Activated naive CD8-positive, alpha-beta T cell treated with anti-CD3 and anti-CD28 coated beads, Interleukin-2, amount 50 U/mL, for 24 hours (primary cell): ENCODE measurements around the gene CYTH3.
"Not testable (repeated sequence)": the region's sequence is repeated elsewhere in the genome, so short reads cannot be mapped to it uniquely, and the experiment has no call there.

Experiments
- ATAC-seq: fragments of 150-1000 bp; cut with Tn5 transposase; one replicate; pipeline ENCODE4 v1.10.0; 2021
- DNase-seq: peaks from one replicate; pipeline ENCODE4 v3.0.0; 2021
- H3K27ac Mint-ChIP-seq: one replicate; pipeline ENCODE4 v1.8.0; 2021; ENCODE audit warnings: mild to moderate bottlenecking, mixed read lengths
- H3K27me3 Mint-ChIP-seq: one replicate; pipeline ENCODE4 v1.8.0; 2021; ENCODE audit warnings: mixed read lengths
- H3K36me3 Mint-ChIP-seq: one replicate; pipeline ENCODE4 v1.8.0; 2021; ENCODE audit warnings: low read depth, mixed read lengths
- H3K4me1 Mint-ChIP-seq: one replicate; pipeline ENCODE4 v1.8.0; 2021; ENCODE audit warnings: mixed read lengths
- H3K4me3 Mint-ChIP-seq: one replicate; pipeline ENCODE4 v1.8.0; 2021; ENCODE audit warnings: mild to moderate bottlenecking, moderate library complexity, mixed read lengths
- H3K9me3 Mint-ChIP-seq: one replicate; pipeline ENCODE4 v1.8.0; 2021; ENCODE audit warnings: mixed read lengths

Gene CYTH3

GRCh38 chr7:6291531-6291930 is 19.1 kb upstream of the CYTH3 start:
- Mint-ChIP-seq H3K4me1 (peaks cover 4% of the 10 kb centered on the region), H3K36me3 (no peaks in the 10 kb centered on the region), H3K4me3 (no peak overlapping the region), H3K27me3 (no peaks in the 10 kb centered on the region), H3K9me3 (no peaks in the 10 kb centered on the region), H3K27ac (no peak overlapping the region)
- DNase-seq (no peak), ATAC-seq (no peak)

GRCh38 chr7:6290319-6290741 is 17.9 kb upstream of the CYTH3 start:
- H3K27ac Mint-ChIP-seq, result no peak overlapping the region
- H3K9me3 Mint-ChIP-seq, result no peaks in the 10 kb centered on the region
- H3K4me3 Mint-ChIP-seq, result no peak overlapping the region
- no peak for ATAC-seq
- H3K4me1 Mint-ChIP-seq, result peaks cover 4% of the 10 kb centered on the region
- H3K36me3 Mint-ChIP-seq, result no peaks in the 10 kb centered on the region
- no peaks in the 10 kb centered on the region for H3K27me3 Mint-ChIP-seq
- no peak for DNase-seq

GRCh38 chr7:6288270-6288860 is 15.9 kb upstream of the CYTH3 start:
- Mint-ChIP-seq H3K27ac (no peak overlapping the region), H3K9me3 (no peaks in the 10 kb centered on the region), H3K4me3 (no peak overlapping the region), H3K27me3 (no peaks in the 10 kb centered on the region), H3K36me3 (no peaks in the 10 kb centered on the region), H3K4me1 (no peaks in the 10 kb centered on the region)
- ATAC-seq, result no peak
- DNase-seq, result no peak

GRCh38 chr7:6286486-6286885 is 14.1 kb upstream of the CYTH3 start:
- H3K27ac Mint-ChIP-seq, result no peak overlapping the region
- H3K4me1 Mint-ChIP-seq, result no peaks in the 10 kb centered on the region
- no peaks in the 10 kb centered on the region for H3K27me3 Mint-ChIP-seq
- H3K9me3 Mint-ChIP-seq, result no peaks in the 10 kb centered on the region
- no peaks in the 10 kb centered on the region for H3K36me3 Mint-ChIP-seq
- no peak overlapping the region for H3K4me3 Mint-ChIP-seq
- DNase-seq (no peak), ATAC-seq (no peak)

GRCh38 chr7:6284461-6285360 is 12.3 kb upstream of the CYTH3 start:
- ATAC-seq (no peak), DNase-seq (no peak)
- Mint-ChIP-seq H3K36me3 (no peaks in the 10 kb centered on the region), H3K4me3 (no peak overlapping the region), H3K4me1 (no peaks in the 10 kb centered on the region), H3K27ac (no peak overlapping the region), H3K27me3 (no peaks in the 10 kb centered on the region), H3K9me3 (no peaks in the 10 kb centered on the region)

GRCh38 chr7:6284055-6284400 is 11.6 kb upstream of the CYTH3 start:
- ATAC-seq (no peak), DNase-seq (no peak)
- no peaks in the 10 kb centered on the region for H3K27me3 Mint-ChIP-seq
- H3K9me3 Mint-ChIP-seq, result no peaks in the 10 kb centered on the region
- H3K27ac Mint-ChIP-seq, result no peak overlapping the region
- H3K36me3 Mint-ChIP-seq, result no peaks in the 10 kb centered on the region
- H3K4me3 Mint-ChIP-seq, result no peak overlapping the region
- no peaks in the 10 kb centered on the region for H3K4me1 Mint-ChIP-seq

- not testable (repeated sequence) for H3K4me1 Mint-ChIP-seq, H3K36me3 Mint-ChIP-seq, ATAC-seq, DNase-seq, H3K27ac Mint-ChIP-seq, H3K27me3 Mint-ChIP-seq, H3K4me3 Mint-ChIP-seq, H3K9me3 Mint-ChIP-seq
These were observed 11.1 kb upstream of the CYTH3 start for GRCh38 chr7:6283391-6284054.

- Mint-ChIP-seq H3K9me3 (no peaks in the 10 kb centered on the region), H3K4me1 (no peaks in the 10 kb centered on the region), H3K27me3 (no peaks in the 10 kb centered on the region), H3K36me3 (no peaks in the 10 kb centered on the region), H3K4me3 (no peak overlapping the region), H3K27ac (no peak overlapping the region)
- no peak for DNase-seq
- no peak for ATAC-seq
These were observed 7.5 kb upstream of the CYTH3 start for GRCh38 chr7:6279937-6280336.

GRCh38 chr7:6279341-6279740 is 6.9 kb upstream of the CYTH3 start:
- no peak for DNase-seq
- Mint-ChIP-seq H3K27me3 (no peaks in the 10 kb centered on the region), H3K9me3 (no peaks in the 10 kb centered on the region), H3K27ac (no peak overlapping the region), H3K36me3 (no peaks in the 10 kb centered on the region), H3K4me1 (no peaks in the 10 kb centered on the region), H3K4me3 (no peak overlapping the region)
- ATAC-seq, result no peak

GRCh38 chr7:6278749-6279310 is 6.4 kb upstream of the CYTH3 start:
- Mint-ChIP-seq H3K36me3 (no peaks in the 10 kb centered on the region), H3K4me1 (no peaks in the 10 kb centered on the region), H3K4me3 (no peak overlapping the region), H3K9me3 (no peaks in the 10 kb centered on the region), H3K27me3 (peaks cover 4% of the 10 kb centered on the region), H3K27ac (no peak overlapping the region)
- no peak for ATAC-seq
- no peak for DNase-seq

- DNase-seq, result no peak
- no peak for ATAC-seq
- H3K4me3 Mint-ChIP-seq, result no peak overlapping the region
- peaks cover 9% of the 10 kb centered on the region for H3K4me1 Mint-ChIP-seq
- H3K27me3 Mint-ChIP-seq, result peaks cover 5% of the 10 kb centered on the region
- H3K9me3 Mint-ChIP-seq, result no peaks in the 10 kb centered on the region
- no peaks in the 10 kb centered on the region for H3K36me3 Mint-ChIP-seq
- no peak overlapping the region for H3K27ac Mint-ChIP-seq
These were observed 5.1 kb upstream of the CYTH3 start for GRCh38 chr7:6277476-6277875.

- Mint-ChIP-seq H3K4me3 (no peak overlapping the region), H3K27ac (no peak overlapping the region), H3K9me3 (no peaks in the 10 kb centered on the region), H3K36me3 (no peaks in the 10 kb centered on the region), H3K27me3 (peaks cover 5% of the 10 kb centered on the region), H3K4me1 (peaks cover 9% of the 10 kb centered on the region)
- DNase-seq (no peak), ATAC-seq (no peak)
These were observed 4.5 kb upstream of the CYTH3 start for GRCh38 chr7:6276911-6277408.

- Mint-ChIP-seq H3K27ac (no peak overlapping the region), H3K4me1 (peaks cover 22% of the 10 kb centered on the region), H3K9me3 (no peaks in the 10 kb centered on the region), H3K27me3 (peaks cover 20% of the 10 kb centered on the region), H3K36me3 (no peaks in the 10 kb centered on the region), H3K4me3 (no peak overlapping the region)
- DNase-seq (no peak), ATAC-seq (no peak)
These were observed 2.3 kb upstream of the CYTH3 start for GRCh38 chr7:6274743-6275142.

- H3K4me3 Mint-ChIP-seq, result no peak overlapping the region
- H3K36me3 Mint-ChIP-seq, result no peaks in the 10 kb centered on the region
- H3K27me3 Mint-ChIP-seq, result peaks cover 23% of the 10 kb centered on the region
- H3K27ac Mint-ChIP-seq, result no peak overlapping the region
- ATAC-seq (no peak), DNase-seq (no peak)
- H3K4me1 Mint-ChIP-seq, result peaks cover 22% of the 10 kb centered on the region
- no peaks in the 10 kb centered on the region for H3K9me3 Mint-ChIP-seq
These were observed 1.6 kb upstream of the CYTH3 start for GRCh38 chr7:6273917-6274630.
